Activated CD4-positive, CD25-positive, alpha-beta regulatory T cell treated with anti-CD3 and anti-CD28 coated beads, Interleukin-2, amount 50 U/mL, for 16 hours (primary cell): ENCODE measurements around the gene DMTF1.
"Not testable (repeated sequence)": the region's sequence is repeated elsewhere in the genome, so short reads cannot be mapped to it uniquely, and the experiment has no call there.

ENCODE experiments used
- DNase-seq: peaks from one replicate; pipeline ENCODE4 v3.0.0-alpha.2; 2020; ENCODE audit warnings: low read depth, low spot score

DMTF1 gene

DNA sequence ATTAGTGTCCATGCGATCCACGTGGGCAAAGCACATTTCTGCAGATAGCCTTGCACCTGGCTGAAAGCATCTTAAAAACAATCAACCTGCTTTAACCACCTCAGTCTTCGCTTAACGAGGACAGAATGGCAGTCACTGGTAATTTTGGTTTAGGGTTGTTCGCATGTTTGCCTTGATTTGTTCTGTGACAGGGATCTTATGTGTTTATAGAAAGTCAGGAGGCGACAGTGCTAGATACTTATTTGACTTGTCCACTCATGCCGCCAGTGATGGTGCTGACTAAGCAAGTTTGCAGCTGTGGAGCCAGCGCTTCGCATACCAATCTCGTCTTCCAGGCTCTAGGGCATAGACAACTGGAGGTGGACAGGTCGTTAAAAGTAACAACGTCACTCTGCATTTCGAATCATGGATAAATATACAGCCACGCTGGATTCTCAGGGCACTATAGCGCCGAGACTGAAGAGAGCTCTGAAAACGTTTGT is 68.5 kb downstream of the DMTF1 start:
- no peak for DNase-seq

DNA sequence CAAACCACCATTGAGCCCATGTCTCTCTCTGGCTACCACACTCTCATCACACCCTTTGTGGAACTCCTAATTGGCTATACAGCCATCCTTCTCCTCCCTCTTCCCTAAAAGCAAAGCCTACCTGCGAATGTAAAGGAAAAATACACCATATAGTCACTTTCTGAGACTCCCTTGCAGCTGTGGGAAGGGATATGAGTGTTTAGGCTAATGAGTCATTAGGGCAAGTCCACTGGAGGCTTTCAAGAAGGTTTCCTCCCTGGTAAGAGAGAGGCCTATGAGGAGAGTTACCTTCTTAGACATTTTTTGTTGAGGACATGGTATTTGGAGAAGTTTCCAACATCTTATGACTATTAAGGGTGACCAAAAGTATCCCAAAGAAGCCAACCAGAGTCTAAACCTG is 71.4 kb downstream of the DMTF1 start:
- DNase-seq = no peak

DNA sequence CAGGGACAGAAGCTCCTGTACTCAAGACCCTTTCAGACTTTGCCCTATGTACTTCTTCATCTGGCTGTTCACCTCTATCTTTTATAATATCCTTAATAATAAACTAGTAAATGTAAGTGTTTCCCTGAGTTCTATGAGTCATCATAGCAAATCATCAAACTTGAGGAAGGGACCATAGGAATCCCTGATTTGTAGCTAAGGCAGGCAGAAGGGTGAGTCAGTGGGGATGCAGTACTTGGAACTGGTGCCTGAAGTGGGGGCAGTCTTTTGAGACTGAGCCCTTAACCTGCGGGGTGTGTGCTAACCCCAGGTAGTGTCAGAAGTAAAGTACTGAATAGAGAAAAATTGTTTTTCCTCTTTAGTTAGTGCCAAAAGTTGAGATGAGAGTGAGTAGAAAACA is 73.4 kb downstream of the DMTF1 start:
- DNase-seq = no peak

DNA sequence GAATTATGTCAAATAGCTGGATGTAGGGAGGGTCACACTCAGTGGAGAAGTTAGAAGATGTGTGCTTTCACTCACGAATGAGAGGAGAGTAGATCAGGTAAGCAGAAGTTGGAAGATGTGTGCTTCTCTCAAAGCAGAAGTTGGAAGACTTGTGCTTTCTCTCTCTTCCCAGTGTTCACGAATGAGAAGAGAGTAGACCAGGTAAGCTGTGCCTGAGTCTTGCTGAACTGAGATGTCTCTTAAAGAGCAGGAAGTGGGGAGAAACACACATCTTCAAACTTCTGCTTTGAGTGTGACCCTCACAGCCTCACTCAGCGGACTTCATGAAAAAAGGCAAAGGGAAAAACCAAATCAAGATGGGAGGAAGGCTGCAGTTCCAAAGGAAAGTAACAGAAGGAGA is 74.2 kb downstream of the DMTF1 start:
- DNase-seq = no peak

DNA sequence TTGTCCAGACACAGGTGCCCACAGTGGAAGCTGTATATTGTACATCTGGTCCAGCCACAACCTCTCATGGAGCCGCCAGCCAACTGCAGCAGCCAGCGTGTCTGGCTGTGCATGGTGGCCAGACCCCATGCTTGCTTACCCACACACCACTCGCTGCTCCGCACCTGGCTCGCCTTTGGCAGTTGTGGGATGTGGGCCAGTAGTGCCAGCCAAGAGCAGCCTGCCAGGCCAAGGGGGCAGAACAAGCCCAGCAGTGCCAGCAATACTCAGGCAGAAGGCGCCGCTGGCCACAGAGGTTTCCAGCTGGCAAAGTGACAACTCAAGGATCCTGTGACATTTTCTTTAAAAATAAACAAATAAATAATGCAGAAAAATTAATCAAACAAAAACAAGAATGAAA is 79.0 kb downstream of the DMTF1 start:
- no peak for DNase-seq

DNA sequence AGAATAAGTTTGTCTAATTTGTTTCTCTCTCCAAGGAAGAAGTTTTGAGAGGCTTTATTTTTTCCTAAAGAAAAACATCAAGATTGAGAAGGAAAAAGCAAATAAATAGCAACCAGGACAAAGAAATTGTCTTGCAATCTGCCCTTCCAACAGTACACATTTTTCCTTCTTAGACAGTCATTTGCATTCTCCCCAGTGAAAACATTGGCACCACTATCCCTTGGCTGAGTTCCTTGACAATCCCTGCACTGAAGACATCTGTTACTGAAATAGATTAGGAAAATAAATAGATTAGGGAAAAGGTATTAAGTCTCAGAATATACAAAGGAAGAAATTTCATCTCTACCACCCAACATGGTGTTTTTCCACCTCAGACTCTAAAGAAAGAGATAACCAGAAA is 79.5 kb downstream of the DMTF1 start:
- no peak for DNase-seq

DNA sequence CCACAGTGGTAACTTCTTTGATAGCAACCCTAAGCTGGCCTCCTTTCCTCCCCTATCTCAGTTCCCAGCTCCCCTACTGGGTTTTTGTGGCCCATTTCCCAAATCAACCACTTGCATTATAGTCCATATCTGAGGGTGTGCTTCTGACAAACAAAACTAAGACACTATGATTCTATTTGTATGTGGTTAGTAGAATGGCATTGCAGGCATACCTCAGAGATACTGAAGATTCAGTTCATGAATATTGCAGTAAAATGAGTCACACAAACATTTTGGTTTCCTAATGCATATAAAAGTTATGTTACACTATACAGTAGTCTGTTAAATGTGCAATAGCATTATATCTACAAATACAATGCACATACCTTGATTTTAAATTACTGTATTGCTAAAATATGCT is 82.7 kb downstream of the DMTF1 start:
- no peak for DNase-seq

DNA sequence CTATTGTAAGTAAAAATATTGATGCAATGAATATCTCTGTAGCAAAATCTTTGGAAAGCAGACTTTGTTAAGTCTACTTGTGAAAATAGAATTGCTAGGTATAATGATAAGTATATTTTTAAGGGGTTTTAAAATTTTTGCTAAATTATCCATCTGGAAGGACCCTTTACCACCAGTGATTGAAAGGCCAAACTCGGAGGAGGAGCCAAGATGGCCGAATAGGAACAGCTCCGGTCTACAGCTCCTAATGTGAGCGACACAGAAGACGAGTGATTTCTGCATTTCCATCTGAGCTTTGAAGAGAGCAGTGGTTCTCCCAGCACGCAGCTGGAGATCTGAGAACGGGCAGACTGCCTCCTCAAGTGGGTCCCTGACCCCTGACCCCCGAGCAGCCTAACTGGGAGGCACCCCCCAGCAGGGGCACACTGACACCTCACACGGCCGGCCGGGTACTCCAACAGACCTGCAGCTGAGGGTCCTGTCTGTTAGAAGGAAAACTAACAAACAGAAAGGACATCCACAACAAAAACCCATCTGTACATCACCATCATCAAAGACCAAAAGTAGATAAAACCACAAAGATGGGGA is 86.3 kb downstream of the DMTF1 start:
- not testable (repeated sequence) for DNase-seq

DNA sequence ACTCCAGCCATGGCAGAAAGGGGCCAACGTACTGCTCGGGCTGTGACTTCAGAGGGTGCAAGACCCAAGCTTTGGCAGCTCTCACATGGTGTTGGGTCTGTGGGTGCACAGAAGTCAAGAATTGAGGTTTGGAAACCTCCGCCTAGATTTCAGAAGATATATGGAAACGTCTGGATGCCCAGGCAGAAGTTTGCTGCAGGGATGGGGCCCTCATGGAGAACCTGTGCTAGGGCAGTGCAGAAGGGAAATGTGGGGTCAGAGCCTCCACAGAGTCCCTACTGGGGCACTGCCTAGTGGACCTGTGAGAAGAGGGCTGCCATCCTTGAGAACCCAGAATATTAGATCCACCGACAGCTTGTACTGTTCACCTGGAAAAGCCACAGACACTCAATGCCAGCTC is 93.4 kb downstream of the DMTF1 start:
- not testable (repeated sequence) for DNase-seq
